Pulmonary artery endothelial cell (primary cell): Measurements from ENCODE around the gene LEPROT. TPM values are rescaled to one million over a fixed set of nuclear protein-coding genes. Genes with fewer than 3 reads are reported as not detected.
A peak's percentile ranks its signal among the peaks of the same experiment; 100 is the strongest.
"Not testable (repeated sequence)": the region's sequence is repeated elsewhere in the genome, so short reads cannot be mapped to it uniquely, and the experiment has no call there.

Source experiments
- DNase-seq: peaks from one replicate; pipeline ENCODE4 v3.0.0-alpha.2; 2011; ENCODE audit warnings: low read depth, low spot score
- total RNA-seq: library from RNA; depleted of rRNA; stranded (reverse); fragments of >200 nt; gene quantifications from 2 replicates; pipeline ENCODE4 v1.2.3, GENCODE V29; 2014

The LEPROT gene
- 49.1 and 51.2 TPM in 2 replicates for total RNA-seq

GRCh38 chr1:65420590-65421350, at the start of gene LEPROT, which contains the start of gene LEPR:
LEPROT (plus strand) TSS chr1:65420668; CDS start chr1:65420725, 57 bp downstream.
LEPR (plus strand) TSS chr1:65420668; CDS start chr1:65565566, 144,898 bp downstream.
- no peak for DNase-seq

- no peak for DNase-seq
These were observed 48.9 kb upstream of the LEPROT start for GRCh38 chr1:65371544-65371943.

- DNase-seq: no peak
These were observed 47.9 kb upstream of the LEPROT start for GRCh38 chr1:65372557-65372956.

- DNase-seq: no peak
These were observed 42.8 kb upstream of the LEPROT start for GRCh38 chr1:65377496-65378246.

GRCh38 chr1:65378247-65378946, 42.1 kb upstream of the LEPROT start:
- no peak for DNase-seq

- not testable (repeated sequence) for DNase-seq
These were observed 36.0 kb upstream of the LEPROT start for GRCh38 chr1:65384426-65384825.

GRCh38 chr1:65386439-65386838, 34.0 kb upstream of the LEPROT start:
- DNase-seq: no peak

GRCh38 chr1:65387821-65388220, 32.6 kb upstream of the LEPROT start:
- DNase-seq: no peak

GRCh38 chr1:65388908-65389695, 31.4 kb upstream of the LEPROT start:
- no peak for DNase-seq

GRCh38 chr1:65392497-65392896, 28.0 kb upstream of the LEPROT start:
- DNase-seq: no peak

- peak; percentile 24 for DNase-seq
These were observed 27.1 kb upstream of the LEPROT start for GRCh38 chr1:65393347-65393746.

GRCh38 chr1:65393928-65394327, 26.5 kb upstream of the LEPROT start:
- DNase-seq: no peak

GRCh38 chr1:65395887-65396612, 24.4 kb upstream of the LEPROT start:
- no peak for DNase-seq

GRCh38 chr1:65398083-65398482, 22.4 kb upstream of the LEPROT start:
- no peak for DNase-seq

GRCh38 chr1:65399003-65399402, 21.5 kb upstream of the LEPROT start:
- DNase-seq: no peak

- no peak for DNase-seq
These were observed 18.9 kb upstream of the LEPROT start for GRCh38 chr1:65401612-65402011.

GRCh38 chr1:65404941-65405340, 15.5 kb upstream of the LEPROT start:
- no peak for DNase-seq

GRCh38 chr1:65407877-65408276, 12.6 kb upstream of the LEPROT start:
- no peak for DNase-seq

GRCh38 chr1:65409314-65409713, 11.2 kb upstream of the LEPROT start:
- DNase-seq: no peak

GRCh38 chr1:65409816-65410326, 10.6 kb upstream of the LEPROT start:
- DNase-seq: no peak
